Uterus (tissue), 2 donors: Measurements from ENCODE around the gene TXNRD2.
"Not testable (repeated sequence)": the region's sequence is repeated elsewhere in the genome, so short reads cannot be mapped to it uniquely, and the experiment has no call there.

Experiments used
- CTCF ChIP-seq, 4 experiments: fragments of 200-600 bp in 2 of 4; fragments of 450-650 bp in 2 of 4; sonication (generic) in 2 of 4; IDR thresholded peaks; one replicate each; pipeline ENCODE4 v1.5.1; 2016 to 2019; ENCODE audit warnings: antibody characterized with exemption in 4 of 4, mild to moderate bottlenecking in 2 of 4, moderate library complexity in 1 of 4
- POLR2A ChIP-seq, 2 donors: fragments of 450-650 bp; IDR thresholded peaks; one replicate each; pipeline ENCODE4 v1.6.1; 2016; ENCODE audit warnings: antibody characterized with exemption in 2 of 2, mild to moderate bottlenecking in 1 of 2, moderate library complexity in 1 of 2

DNA sequence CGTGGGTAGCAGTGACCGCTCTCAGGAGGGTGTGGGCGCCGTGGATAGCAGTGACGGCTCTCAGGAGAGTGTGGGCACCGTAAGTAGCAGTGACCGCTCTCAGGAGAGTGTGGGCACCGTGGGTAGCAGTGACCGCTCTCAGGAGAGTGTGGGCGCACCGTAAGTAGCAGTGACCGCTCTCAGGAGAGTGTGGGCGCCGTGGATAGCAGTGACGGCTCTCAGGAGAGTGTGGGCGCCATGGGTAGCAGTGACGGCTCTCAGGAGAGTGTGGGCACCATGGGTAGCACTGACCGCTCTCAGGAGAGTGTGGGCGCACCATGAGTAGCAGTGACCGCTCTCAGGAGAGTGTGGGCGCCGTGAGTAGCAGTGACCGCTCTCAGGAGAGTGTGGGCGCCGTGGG is 34.8 kb downstream of the TXNRD2 start:
- TF ChIP-seq CTCF, POLR2A (IDR thresholded peaks at IDR 0.05): not testable (repeated sequence)
